NT2/D1 (cell line): Measurements from ENCODE around the gene NCAN.

Source experiments
- SUZ12 ChIP-seq: IDR thresholded peaks from 2 replicates; pipeline ENCODE4 v1.6.1; 2011; ENCODE audit not compliant: insufficient read length, insufficient read depth; ENCODE audit errors: extremely low read depth
- YY1 ChIP-seq: IDR thresholded peaks from 2 replicates; pipeline ENCODE4 v1.6.1; 2011; ENCODE audit not compliant: insufficient read length, insufficient read depth
- ZNF274 ChIP-seq: IDR thresholded peaks from 2 replicates; pipeline ENCODE4 v1.6.1; 2011; ENCODE audit warnings: mild to moderate bottlenecking, low read depth, low read length

DNA sequence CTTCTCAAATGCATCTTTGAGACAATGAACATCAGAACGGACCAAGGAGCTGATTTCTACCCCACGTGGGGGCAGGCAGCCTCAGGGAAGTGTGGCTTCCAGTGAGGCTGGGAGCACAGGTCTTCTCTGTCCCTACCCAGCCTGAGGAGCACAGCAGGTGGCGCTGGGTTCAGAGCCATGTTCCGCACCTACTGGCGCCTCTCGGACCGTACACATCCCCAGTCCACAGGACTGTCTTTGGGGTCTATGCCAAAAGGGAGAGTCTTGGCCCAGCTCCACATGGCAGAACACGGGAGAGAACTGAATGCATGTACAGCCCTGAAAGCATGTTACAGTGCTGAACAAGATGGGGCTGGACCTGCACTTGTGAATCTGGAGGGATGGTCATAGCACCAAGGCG is 86.0 kb downstream of the NCAN start:
- TF ChIP-seq ZNF274 (no peak), YY1 (no peak), SUZ12 (no peak)
